ENCODE results near the gene LASP1. TPM values are rescaled to one million over a fixed set of nuclear protein-coding genes. Genes with fewer than 3 reads are reported as not detected.

The LASP1 gene
- total and polyA plus RNA-seq, 4 donors: 65.5 to 140 (median 82.0) TPM

- Histone ChIP-seq H3K9me3 (ENCODE audit: control insufficient read depth in 4 of 4, insufficient read depth in 3 of 4, low read length in 3 of 4) (no peaks in the 10 kb centered on the region), H3K27me3 (ENCODE audit: control insufficient read depth in 3 of 3, insufficient read depth in 3 of 3, low read length in 2 of 3) (no peaks in the 10 kb centered on the region), H3K27ac (ENCODE audit: low read depth in 1 of 2, low read length in 1 of 2) (no peak overlapping the region), H3K4me3 (no peak overlapping the region), H3K36me3 (ENCODE audit: control insufficient read depth in 4 of 4, insufficient read depth in 4 of 4, low read length in 4 of 4) (no peaks in the 10 kb centered on the region), H3K4me1 (ENCODE audit: control insufficient read depth in 5 of 5, insufficient read depth in 5 of 5, low read length in 5 of 5) (no peaks in the 10 kb centered on the region), H3K9ac (ENCODE audit: insufficient read depth in 1 of 2, low read length in 2 of 2) (no peak overlapping the region)
- DNase-seq: no peak
- ATAC-seq (ENCODE audit: insufficient read depth, low FRiP score): no peak
- no peak for TF ChIP-seq CTCF (IDR thresholded peaks at IDR 0.05; ENCODE audit: control extremely low read depth, extremely low read depth)
- WGBS, 2 donors: 92 to 98% methylated on average over 3 of the region's 3 CpGs
These were observed 89.7 kb downstream of the LASP1 start for GRCh38 chr17:38959508-38959907.

GRCh38 chr17:38960402-38960801, 90.5 kb downstream of the LASP1 start:
- no peak overlapping the region for H3K9ac ChIP-seq (ENCODE audit: insufficient read depth in 1 of 2, low read length in 2 of 2)
- no peaks in the 10 kb centered on the region for H3K36me3 ChIP-seq (ENCODE audit: control insufficient read depth in 4 of 4, insufficient read depth in 4 of 4, low read length in 4 of 4)
- H3K27ac ChIP-seq (ENCODE audit: low read depth in 1 of 2, low read length in 1 of 2): no peak overlapping the region
- TF ChIP-seq CTCF (IDR thresholded peaks at IDR 0.05; ENCODE audit: control extremely low read depth, extremely low read depth): no peak
- H3K4me3 ChIP-seq: no peak overlapping the region
- 79 to 81% methylated on average over 5 of the region's 5 CpGs for WGBS, 2 donors
- DNase-seq (no peak), ATAC-seq (ENCODE audit: insufficient read depth, low FRiP score) (no peak)
- no peaks in the 10 kb centered on the region for H3K9me3 ChIP-seq (ENCODE audit: control insufficient read depth in 4 of 4, insufficient read depth in 3 of 4, low read length in 3 of 4)
- H3K27me3 ChIP-seq (ENCODE audit: control insufficient read depth in 3 of 3, insufficient read depth in 3 of 3, low read length in 2 of 3): no peaks in the 10 kb centered on the region
- no peaks in the 10 kb centered on the region for H3K4me1 ChIP-seq (ENCODE audit: control insufficient read depth in 5 of 5, insufficient read depth in 5 of 5, low read length in 5 of 5)

GRCh38 chr17:38961413-38961812, 91.6 kb downstream of the LASP1 start:
- WGBS, 2 donors: 57 to 61% methylated on average over 4 of the region's 4 CpGs

More at GRCh38 chr17:38961413-38961812, 91.6 kb downstream of the LASP1 start:
- TF ChIP-seq CTCF (IDR thresholded peaks at IDR 0.05; ENCODE audit: control extremely low read depth, extremely low read depth): no peak
- H3K27ac ChIP-seq (ENCODE audit: low read depth in 1 of 2, low read length in 1 of 2): no peak overlapping the region
- DNase-seq (no peak), ATAC-seq (ENCODE audit: insufficient read depth, low FRiP score) (no peak)
- H3K4me3 ChIP-seq: no peak overlapping the region
- no peaks in the 10 kb centered on the region for H3K27me3 ChIP-seq (ENCODE audit: control insufficient read depth in 3 of 3, insufficient read depth in 3 of 3, low read length in 2 of 3)
- no peaks in the 10 kb centered on the region for H3K9me3 ChIP-seq (ENCODE audit: control insufficient read depth in 4 of 4, insufficient read depth in 3 of 4, low read length in 3 of 4)
- no peak overlapping the region for H3K9ac ChIP-seq (ENCODE audit: insufficient read depth in 1 of 2, low read length in 2 of 2)
- H3K4me1 ChIP-seq (ENCODE audit: control insufficient read depth in 5 of 5, insufficient read depth in 5 of 5, low read length in 5 of 5): no peaks in the 10 kb centered on the region
- no peaks in the 10 kb centered on the region for H3K36me3 ChIP-seq (ENCODE audit: control insufficient read depth in 4 of 4, insufficient read depth in 4 of 4, low read length in 4 of 4)

Measured in lung (tissue), 12 donors.